SH-SY5Y (cell line): ENCODE results near the gene SPAG6.

Experiments
- GATA2 ChIP-seq: IDR thresholded peaks from 2 replicates; pipeline ENCODE4 v1.6.1; 2011; ENCODE audit warnings: mild to moderate bottlenecking, low read depth, low read length
- GATA3 ChIP-seq: IDR thresholded peaks from 2 replicates; pipeline ENCODE4 v1.6.1; 2011; ENCODE audit warnings: low read depth, mild to moderate bottlenecking, low read length, moderate library complexity

SPAG6 gene

GRCh38 chr10:22333167-22333974 is 11.9 kb upstream of the SPAG6 start:
- TF ChIP-seq GATA3 (no peak), GATA2 (no peak)

DNA sequence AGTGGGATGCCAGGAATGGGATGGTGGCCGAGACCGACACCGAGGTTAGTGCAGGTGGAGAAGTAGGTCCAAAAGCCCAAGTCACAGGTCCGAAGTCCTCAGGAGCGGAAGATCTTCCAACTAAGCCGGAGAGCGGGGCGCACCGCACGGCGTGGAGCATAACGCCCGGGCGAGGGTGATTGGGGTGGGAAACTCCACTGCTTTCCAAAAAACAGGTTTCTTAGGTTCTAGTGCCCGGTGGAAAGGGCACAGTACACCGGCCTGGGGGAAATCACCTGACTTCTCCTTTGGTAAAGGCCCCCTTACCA is 11.4 kb upstream of the SPAG6 start:
- TF ChIP-seq GATA3 (no peak), GATA2 (no peak)

GRCh38 chr10:22334414-22335172 is 10.7 kb upstream of the SPAG6 start:
- TF ChIP-seq GATA3 (no peak), GATA2 (no peak)

DNA sequence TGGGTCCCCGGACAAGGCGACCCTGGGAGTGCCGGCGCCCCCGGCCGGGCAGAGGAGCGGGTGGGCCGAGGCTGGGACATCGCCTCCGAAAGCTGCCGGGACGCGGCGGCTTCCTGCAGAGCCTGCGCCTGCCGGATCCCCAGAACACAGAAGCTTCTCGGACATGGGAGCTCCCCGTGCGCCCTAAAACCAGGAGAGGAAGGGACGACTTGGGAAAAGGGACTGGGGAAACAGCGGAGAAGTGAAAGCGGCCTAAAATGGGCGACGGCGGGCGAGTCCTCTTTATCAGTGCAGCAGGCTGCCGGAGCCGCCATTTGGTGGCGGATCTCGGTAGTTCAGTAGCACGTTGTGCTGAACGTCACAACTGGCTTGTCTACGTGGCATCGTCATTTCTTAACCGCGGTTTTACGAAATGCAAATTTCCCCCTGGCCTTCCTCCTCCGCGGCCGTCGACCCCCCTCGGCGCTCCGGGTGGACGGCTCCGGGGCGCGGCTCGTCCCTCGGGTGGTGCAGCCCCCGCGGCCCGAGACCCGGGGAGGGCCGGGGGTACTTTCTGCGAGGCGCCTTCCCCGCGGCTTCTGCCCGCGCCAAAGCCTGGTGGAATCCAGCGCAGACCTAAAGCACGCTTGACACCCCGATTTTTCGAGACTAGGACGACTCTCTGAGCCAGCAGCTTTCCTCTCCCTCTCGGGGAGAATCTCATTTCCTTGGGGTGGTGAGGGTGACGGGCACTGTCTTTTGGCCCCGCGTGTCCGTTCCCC is 9.9 kb upstream of the SPAG6 start:
- TF ChIP-seq GATA3 = no peak
- no peak for TF ChIP-seq GATA2

GRCh38 chr10:22338185-22338900 is 7.0 kb upstream of the SPAG6 start:
- no peak for TF ChIP-seq GATA2
- no peak for TF ChIP-seq GATA3

DNA sequence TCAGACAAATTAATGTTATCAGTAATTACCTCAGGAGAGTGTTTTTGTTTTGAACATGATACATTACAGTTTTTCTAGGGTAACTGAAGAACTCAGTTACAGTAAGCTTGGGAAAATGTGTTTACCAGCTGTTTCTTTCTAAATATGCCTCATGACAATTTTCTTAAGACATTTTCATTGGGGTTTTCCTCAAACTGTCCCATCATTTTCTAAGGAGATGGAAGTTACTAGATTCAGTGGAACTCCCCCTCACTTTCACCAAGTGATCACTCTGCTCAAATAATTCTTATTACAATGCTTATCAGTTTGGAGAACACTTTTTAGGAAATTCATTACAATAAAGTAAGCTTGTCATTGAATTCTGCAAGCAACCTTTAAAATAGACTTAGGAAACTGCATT is 6.4 kb upstream of the SPAG6 start:
- no peak for TF ChIP-seq GATA2
- no peak for TF ChIP-seq GATA3

DNA sequence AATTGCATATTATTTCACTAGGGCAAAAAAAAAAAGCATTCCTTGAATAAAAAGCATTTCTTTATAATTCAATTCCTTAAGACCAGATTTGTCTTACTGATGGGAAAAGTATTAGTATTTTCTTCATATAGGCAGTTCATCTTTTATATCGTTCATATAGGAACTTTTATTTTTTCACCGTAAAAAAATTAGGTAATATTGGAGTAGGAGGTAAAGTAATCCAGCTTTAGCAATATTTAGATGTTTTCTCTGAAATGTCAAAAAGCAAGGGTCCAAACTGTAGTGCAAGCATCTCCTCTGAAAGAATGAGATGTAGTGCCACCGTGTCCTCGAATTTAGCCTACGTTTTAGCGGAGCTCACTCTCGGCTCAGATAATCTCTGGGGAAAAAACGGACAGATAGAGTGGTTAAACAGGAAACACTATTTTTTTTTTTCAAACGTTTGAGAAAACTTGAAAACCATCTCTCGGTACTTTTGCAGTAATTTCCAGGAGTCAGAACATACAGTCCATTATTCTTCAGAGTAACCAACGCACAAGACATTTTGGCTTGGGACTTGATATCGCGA is 5.5 kb upstream of the SPAG6 start:
- no peak for TF ChIP-seq GATA2
- TF ChIP-seq GATA3 = no peak

GRCh38 chr10:22340329-22341189 is 4.7 kb upstream of the SPAG6 start:
- TF ChIP-seq GATA2 = no peak; the same call in 1 of the 2 replicates
- no peak for TF ChIP-seq GATA3

- no peak for TF ChIP-seq GATA3
- TF ChIP-seq GATA2 = no peak
Measured at GRCh38 chr10:22341190-22341925, 3.9 kb upstream of the SPAG6 start.

DNA sequence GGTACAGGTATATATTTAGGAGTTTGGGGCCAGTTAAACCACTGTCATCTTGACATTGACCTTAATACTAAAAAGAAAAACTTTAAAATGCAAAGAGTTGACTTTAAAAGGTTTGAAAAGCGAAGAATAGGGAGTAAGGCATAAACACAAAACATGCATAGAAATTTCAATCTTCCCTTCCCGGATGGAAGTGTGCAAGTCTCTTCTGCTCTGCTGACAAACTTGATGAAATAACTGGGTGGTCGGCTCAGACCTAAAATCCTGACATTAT is 3.4 kb upstream of the SPAG6 start:
- TF ChIP-seq GATA2 (no peak), GATA3 (no peak)

DNA sequence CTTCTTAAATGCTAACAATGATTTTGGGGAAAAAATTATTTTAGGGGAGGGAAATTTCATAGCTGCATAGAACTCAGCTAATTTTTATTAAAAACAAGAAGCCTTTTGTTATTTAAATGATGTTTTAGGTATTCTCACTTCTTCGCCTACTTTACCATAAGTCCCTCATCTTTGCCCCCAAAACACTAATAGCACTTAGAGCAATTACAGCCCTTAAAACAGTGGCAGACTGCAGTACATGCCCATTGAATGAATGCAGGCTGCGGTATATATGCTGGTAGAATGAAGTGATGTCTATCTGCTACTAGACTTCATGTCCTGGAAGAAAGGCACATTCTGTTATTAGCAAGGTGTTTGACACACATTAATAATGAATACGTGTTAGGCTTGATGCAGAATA is 2.9 kb upstream of the SPAG6 start:
- no peak for TF ChIP-seq GATA3
- no peak for TF ChIP-seq GATA2

- TF ChIP-seq GATA2 = no peak
- no peak for TF ChIP-seq GATA3
Measured at GRCh38 chr10:22343731-22344130, 1.6 kb upstream of the SPAG6 start.

GRCh38 chr10:22344249-22344648 is 1.0 kb upstream of the SPAG6 start:
- TF ChIP-seq GATA2 (no peak), GATA3 (no peak)
